Daoy (cell line): ENCODE data around the gene TBC1D7. TPM values are rescaled to one million over a fixed set of nuclear protein-coding genes. Genes with fewer than 3 reads are reported as not detected.

Experiments used
- DNase-seq: peaks from one replicate; pipeline ENCODE4 v3.0.0-alpha.2; 2015; ENCODE audit warnings: low read depth
- total RNA-seq: library from RNA; depleted of rRNA; stranded (reverse); fragments of >200 nt; shearing (Covaris generic); gene quantifications from 2 replicates; pipeline ENCODE4 v1.2.3, GENCODE V29; 2014; rRNA removed

Gene TBC1D7
- total RNA-seq: 55.1 and 56.2 TPM in 2 replicates

DNA sequence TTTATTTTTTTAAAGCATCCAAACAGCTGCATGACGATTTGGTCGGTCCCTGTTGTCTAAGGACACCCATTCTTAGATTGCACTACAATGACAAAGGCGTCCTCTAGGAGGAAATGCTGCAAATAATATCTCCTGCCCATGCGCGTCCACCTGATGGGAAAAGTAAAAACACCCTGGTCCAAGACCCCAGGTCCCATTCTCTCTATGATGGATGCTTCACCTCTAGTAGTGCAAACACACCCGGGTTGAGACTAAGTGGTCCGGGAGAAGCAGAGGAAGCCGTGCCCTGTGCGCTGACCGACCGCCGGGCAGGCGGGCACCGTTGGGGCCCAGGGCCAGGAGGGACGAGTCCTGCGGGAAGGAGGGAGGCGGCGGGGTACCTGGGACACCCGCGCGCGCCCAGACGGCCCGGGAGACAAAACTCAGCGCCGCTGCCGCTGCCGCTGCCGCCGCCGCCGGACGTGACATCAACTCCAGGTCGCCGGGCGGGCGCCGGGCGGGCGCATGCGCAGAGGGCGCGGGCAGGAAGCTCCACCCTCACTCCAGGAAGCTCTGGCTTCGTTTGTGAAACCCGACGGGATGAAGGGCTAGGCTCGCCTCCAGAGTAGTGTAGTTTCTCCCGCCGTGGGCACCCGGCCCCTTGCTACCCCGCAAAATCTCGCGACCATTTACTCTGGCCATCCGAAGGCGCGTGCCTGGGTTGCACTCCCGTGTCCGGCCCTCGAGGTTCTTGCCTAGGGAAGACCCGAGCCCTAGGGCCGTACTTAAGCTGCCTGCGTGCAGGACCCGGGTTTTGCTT is at the start of gene TBC1D7:
Gene TBC1D7 (minus strand): TSS at position 462 of the 799 bp plus-strand sequence. CDS start 1,639 bp downstream, outside the sequence.
- DNase-seq: peak; percentile 97

DNA sequence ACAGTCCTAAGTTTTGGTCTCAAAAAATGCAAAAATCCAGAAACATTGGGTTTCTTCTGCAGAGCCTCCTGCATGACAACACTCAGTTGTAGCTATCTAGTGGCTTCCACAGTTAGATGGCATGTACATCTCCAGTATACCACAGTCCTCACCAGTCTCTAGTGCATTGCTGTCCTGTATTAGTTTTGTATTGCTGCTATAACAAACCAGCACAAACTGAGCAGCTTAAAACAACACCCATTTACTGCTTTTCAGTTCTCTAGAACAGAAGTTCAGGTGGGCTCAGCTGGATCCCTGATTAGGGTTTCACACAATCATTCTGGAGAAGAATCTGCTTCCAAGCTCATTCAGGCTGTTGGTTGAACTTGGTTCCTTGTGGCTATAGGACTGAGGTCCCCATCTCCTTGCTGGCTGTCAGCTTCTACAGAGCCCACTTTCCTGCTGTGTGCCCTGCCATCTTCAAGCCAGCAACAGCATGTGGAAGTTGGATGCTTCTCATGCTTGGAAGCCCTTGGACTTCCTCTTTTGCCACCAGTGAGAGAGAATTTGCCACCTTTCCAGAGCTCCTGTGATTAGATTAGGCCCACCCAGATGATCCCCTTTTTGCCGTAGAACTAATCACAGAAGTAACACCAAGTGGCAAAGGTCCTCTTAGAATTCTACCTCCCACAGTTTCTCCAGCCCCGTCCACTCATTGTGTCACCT is 48.9 kb upstream of the TBC1D7 start:
- DNase-seq: no peak

- peak; percentile 35 for DNase-seq
Measured at GRCh38 chr6:13375360-13375878, 47.1 kb upstream of the TBC1D7 start.

GRCh38 chr6:13373919-13374318 is 45.6 kb upstream of the TBC1D7 start:
- no peak for DNase-seq

DNA sequence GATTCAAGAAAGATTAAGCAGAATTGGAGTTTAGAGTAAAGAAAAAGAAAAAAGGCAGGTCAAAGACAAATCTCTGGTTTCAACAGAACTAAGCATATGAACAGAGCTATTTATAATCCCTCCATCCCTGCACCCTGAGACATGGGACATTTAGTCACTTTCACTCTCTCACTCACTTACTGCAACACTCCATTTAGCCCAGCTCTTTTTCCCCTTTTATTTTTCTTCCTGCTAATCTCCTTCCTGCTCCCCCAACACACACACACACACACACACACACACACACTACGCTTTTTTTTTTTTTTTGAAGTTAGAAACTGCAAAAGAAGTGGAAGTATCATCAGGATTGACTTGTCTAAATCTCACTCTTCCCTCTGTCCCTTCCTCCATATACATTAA is 45.1 kb upstream of the TBC1D7 start:
- DNase-seq: no peak

DNA sequence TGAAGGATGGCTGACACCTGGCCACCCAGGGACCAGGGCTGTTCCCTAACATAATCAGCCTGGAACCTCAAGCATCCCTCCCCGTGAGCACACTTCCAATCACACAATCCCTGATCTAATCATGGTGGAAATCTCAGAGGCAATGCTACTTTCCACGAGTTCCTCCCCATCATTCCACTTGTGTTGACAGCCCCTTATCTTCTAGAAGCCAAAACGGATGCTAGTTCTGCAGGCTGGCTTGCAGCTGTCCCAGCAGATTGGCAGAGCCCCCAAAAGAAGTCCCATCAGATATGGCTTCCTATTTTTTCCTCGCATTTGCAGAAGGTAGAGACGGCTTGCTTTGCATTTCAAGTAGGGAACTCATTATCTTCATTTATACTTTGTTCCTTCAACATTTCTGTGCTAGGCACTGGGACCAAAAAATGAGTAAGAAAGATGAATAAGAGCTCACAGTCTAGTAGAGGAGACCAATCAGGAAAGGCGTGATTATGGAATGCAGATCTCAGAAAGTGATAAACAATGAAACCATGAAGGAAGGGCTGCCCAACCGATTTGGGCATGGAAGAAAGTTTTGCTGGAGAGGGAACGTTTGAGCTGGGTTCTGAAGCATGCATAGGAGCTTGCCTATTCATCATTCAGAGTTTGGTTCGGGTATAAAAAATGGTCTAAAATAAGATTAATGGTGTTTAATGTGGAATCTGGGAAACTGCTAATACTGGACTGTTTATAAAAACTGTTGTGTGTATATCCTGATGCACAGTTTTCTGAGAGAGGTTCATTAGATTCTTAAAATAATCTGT is 44.6 kb upstream of the TBC1D7 start:
- DNase-seq: no peak

DNA sequence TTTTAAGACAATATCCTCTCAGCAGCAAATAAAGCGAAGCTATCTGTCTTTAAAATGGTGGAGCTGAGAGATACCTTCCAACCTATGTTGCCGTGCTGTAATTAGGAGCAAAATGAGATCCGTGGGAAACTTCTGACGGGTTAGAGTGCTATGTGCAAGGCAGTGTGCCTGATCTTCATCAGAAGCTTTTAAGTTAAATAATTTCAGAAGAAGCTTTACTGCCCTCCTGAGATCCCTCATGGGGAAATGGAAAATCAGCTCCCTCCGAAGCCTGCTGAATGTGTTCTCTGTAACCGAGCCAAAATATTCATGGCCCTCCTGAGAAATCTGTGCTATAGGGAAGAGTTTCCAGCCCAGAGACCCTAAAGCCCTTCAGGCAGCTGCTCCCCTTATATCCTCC is 43.7 kb upstream of the TBC1D7 start:
- no peak for DNase-seq

GRCh38 chr6:13371421-13372072 is 43.2 kb upstream of the TBC1D7 start:
- DNase-seq: no peak

- DNase-seq: no peak
Measured at GRCh38 chr6:13370623-13371022, 42.3 kb upstream of the TBC1D7 start.

DNA sequence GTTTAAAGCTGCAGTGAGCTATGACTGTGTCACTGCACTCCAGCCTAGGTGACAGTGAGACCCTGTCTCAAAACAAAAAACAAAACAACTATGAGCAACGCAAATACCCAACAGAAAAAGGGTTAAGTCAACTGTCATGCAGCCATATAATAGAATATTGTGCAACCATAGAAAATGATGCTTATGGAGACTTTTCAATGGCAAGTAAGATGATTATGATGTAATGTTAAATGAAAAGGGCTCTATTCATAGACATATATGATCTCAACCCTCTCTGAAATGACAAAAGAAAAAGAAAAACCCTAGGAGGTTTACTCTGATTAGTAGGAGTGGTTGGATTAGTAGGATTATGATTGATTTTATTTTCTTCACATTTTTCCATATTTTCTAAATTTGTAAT is 41.3 kb upstream of the TBC1D7 start:
- no peak for DNase-seq

DNA sequence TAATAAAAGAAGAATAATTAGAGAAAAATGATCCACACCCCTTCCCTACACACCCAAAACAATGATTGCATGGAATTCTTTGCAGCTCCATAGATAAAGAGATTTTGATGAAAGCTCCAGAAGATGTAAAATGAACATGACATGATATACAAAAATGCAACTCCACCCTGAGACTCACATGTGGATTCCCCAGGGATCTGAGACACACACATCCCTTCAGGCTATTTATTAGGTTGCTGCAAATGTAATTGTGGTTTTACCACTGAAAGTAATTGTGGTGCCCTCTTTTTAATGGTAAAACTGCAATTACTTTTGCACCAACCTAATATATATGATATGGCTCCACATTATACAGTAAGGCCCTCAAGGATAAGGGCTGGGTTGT is 40.4 kb upstream of the TBC1D7 start:
- no peak for DNase-seq

DNA sequence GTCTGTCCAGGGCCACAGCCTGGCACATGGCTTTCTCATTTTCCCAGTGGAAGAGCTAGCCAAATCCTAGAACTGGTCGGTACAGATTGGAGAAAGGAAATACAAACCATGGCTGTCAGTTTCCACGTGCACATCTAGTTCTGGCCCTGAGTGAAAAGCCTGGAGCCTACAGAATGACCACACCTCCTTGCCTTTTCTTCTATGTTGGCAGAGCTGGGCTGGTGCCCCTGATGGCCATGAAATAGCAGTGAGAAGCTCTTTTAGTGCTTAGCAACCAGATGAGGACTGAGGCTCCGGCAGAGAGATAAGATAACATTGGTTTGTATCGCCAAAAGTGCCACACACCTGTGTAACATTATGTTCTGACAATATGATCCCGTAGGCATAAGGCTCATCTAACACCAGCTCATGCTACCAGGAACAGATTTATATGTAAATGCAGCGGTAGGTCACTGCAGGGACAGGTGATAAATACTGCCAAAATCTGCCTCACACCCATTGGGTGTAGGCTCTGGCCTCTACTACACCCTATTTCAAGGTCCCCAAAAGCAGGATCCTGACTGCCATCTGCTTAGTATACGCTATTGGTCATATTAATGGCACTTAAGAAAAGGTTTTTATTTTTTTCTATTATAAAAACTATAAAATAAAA is 39.9 kb upstream of the TBC1D7 start:
- no peak for DNase-seq

GRCh38 chr6:13367396-13367795 is 39.1 kb upstream of the TBC1D7 start:
- DNase-seq: no peak

DNA sequence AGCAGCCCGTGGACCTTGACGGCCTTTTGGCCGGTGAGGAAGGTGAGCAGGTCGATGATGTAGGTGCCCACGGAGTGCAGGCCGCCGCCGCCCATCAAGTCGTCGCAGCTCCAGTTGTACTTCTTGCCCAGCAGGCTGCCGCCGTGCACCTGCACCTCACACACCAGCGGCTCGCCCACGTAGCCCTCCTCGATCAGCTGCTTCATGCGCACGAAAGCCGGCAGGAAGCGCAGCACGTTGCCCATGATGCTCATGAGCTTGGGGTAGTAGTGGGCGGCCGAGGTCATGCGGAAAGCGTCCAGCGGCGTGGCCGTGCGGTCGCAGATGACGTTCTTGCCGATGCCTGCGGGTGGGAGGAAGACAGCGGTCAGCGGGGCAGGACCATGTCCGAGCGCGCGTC is 37.0 kb upstream of the TBC1D7 start:
- no peak for DNase-seq

- DNase-seq: no peak
Measured at GRCh38 chr6:13364842-13365241, 36.5 kb upstream of the TBC1D7 start.

GRCh38 chr6:13362412-13362811 is 34.1 kb upstream of the TBC1D7 start:
- no peak for DNase-seq

GRCh38 chr6:13360671-13361540 is 32.6 kb upstream of the TBC1D7 start:
- peak; percentile 88 for DNase-seq

GRCh38 chr6:13359287-13359686 is 30.9 kb upstream of the TBC1D7 start:
- no peak for DNase-seq

GRCh38 chr6:13358511-13358910 is 30.2 kb upstream of the TBC1D7 start:
- DNase-seq: no peak

DNA sequence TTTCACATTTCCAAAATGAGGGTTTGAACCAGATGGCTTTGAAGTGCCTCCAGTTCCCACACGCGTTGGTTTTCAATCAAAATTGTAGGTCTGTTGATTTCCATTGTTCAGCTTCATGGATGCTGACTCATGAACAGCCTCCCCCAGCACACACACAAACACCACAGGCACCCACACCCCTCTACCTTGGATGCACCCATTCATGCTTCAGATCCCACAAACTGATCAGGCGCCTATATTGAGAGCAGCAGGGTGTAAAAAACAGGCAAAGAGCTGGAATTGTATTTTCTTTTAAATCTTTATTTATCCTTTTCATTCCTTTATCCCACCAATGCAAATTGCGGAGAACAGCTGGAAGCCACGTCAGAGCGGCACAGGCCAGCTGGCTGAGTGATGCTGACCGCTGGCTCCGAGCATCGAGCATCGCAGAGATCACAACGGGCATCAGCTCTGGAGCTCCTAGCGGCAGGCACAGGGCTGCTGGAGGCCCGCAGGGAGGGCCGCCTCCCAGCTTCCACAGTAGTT is 29.3 kb upstream of the TBC1D7 start:
- DNase-seq: peak; percentile 51
